Uterus (tissue), 2 donors: Measurements from ENCODE around the gene PLSCR4.

ENCODE experiments used
- POLR2A ChIP-seq, 2 donors: fragments of 450-650 bp; IDR thresholded peaks; one replicate each; pipeline ENCODE4 v1.6.1; 2016; ENCODE audit warnings: antibody characterized with exemption in 2 of 2, mild to moderate bottlenecking in 1 of 2, moderate library complexity in 1 of 2
- TF ChIP-seq, protein P1 (sequence below), 4 experiments: fragments of 200-600 bp in 2 of 4; fragments of 450-650 bp in 2 of 4; sonication (generic) in 2 of 4; IDR thresholded peaks; one replicate each; pipeline ENCODE4 v1.5.1; 2016 to 2019; ENCODE audit warnings: antibody characterized with exemption in 4 of 4, mild to moderate bottlenecking in 2 of 4, moderate library complexity in 1 of 4

DNA sequence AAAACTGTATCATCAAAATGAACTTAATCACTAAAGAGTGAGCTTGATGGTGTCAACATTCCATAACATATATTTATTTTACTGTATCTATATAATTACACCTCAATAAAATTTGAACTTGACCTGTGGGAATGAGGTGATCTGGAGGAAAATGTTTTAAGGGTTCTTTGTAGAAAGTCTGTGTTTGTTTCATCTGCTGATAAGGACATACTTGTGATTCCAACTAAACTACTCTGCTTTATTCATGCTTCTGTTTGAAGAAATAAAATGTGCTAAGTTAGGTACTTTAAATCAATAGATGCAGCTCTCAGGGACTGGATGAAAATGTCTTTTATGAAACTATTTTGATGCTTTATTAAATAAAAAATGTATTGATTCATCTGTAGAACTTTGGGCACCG lies 78.3 kb downstream of the PLSCR4 start:
- TF ChIP-seq, protein P1, sequence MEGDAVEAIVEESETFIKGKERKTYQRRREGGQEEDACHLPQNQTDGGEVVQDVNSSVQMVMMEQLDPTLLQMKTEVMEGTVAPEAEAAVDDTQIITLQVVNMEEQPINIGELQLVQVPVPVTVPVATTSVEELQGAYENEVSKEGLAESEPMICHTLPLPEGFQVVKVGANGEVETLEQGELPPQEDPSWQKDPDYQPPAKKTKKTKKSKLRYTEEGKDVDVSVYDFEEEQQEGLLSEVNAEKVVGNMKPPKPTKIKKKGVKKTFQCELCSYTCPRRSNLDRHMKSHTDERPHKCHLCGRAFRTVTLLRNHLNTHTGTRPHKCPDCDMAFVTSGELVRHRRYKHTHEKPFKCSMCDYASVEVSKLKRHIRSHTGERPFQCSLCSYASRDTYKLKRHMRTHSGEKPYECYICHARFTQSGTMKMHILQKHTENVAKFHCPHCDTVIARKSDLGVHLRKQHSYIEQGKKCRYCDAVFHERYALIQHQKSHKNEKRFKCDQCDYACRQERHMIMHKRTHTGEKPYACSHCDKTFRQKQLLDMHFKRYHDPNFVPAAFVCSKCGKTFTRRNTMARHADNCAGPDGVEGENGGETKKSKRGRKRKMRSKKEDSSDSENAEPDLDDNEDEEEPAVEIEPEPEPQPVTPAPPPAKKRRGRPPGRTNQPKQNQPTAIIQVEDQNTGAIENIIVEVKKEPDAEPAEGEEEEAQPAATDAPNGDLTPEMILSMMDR (IDR thresholded peaks at IDR 0.05) = no peak
- TF ChIP-seq POLR2A (IDR thresholded peaks at IDR 0.05) = no peak
